PC-3 (cell line): ENCODE measurements around the gene AFAP1L2. TPM values are rescaled to one million over a fixed set of nuclear protein-coding genes. Genes with fewer than 3 reads are reported as not detected.

Experiments
- ATAC-seq: fragments of 200-7000 bp; cut with Tn5 transposase; 2 replicates; pipeline ENCODE4 v1.9.1; 2020; ENCODE audit warnings: mild to moderate bottlenecking, moderate library complexity
- BruUV-seq: library from RNA; stranded (reverse); fragments of 400-500 nt; replicated peaks from 2 replicates; lab custom pipeline; 2021; lab: Mats Ljungman, UMichigan
- CTCF ChIA-PET: fragments of 300-600 bp; sonication (Branson Sonifier 250); formaldehyde crosslinking; loops from one replicate; lab custom pipeline; 2022; ENCODE audit warnings: antibody characterized with exemption; lab: Charles Lee
- POLR2A ChIA-PET: fragments of 300-600 bp; sonication (Branson Sonifier 250); formaldehyde crosslinking; loops from one replicate; lab custom pipeline; 2022; ENCODE audit warnings: antibody characterized with exemption; ENCODE audit not compliant: unreplicated experiment; lab: Charles Lee
- DNase-seq: peaks from one replicate; pipeline ENCODE4 v3.0.0-alpha.2; 2015
- H2AFZ ChIP-seq: fragments of 300-600 bp; sonication (generic); 2 replicates; pipeline ENCODE4 v1.6.0; 2016; ENCODE audit warnings: antibody characterized with exemption, low read length
- H3F3A ChIP-seq: fragments of 300-600 bp; sonication (generic); one replicate; pipeline ENCODE4 v1.6.0; 2017; ENCODE audit warnings: antibody characterized with exemption, low read length, control low read depth, mild to moderate bottlenecking; ENCODE audit not compliant: unreplicated experiment
- H3K27ac ChIP-seq: fragments of 300-600 bp; sonication (generic); 2 replicates; pipeline ENCODE4 v1.5.1; 2016; ENCODE audit warnings: mild to moderate bottlenecking, low read length
- H3K27me3 ChIP-seq: fragments of 300-600 bp; sonication (generic); 2 replicates; pipeline ENCODE4 v1.6.1; 2016; ENCODE audit warnings: low read length, mixed read lengths
- H3K36me3 ChIP-seq: fragments of 300-600 bp; sonication (generic); 2 replicates; pipeline ENCODE4 v1.6.1; 2016; ENCODE audit warnings: low read depth, mixed run types, low read length, mixed read lengths
- H3K4me1 ChIP-seq: fragments of 300-600 bp; sonication (generic); 2 replicates; pipeline ENCODE4 v1.5.1; 2016; ENCODE audit warnings: low read length; ENCODE audit not compliant: insufficient read depth
- H3K4me2 ChIP-seq: fragments of 300-600 bp; sonication (generic); 2 replicates; pipeline ENCODE4 v1.6.0; 2016; ENCODE audit warnings: low read length
- H3K4me3 ChIP-seq: fragments of 300-600 bp; sonication (generic); 2 replicates; pipeline ENCODE4 v1.5.1; 2016; ENCODE audit warnings: mild to moderate bottlenecking, low read length, mixed read lengths
- H3K79me2 ChIP-seq: fragments of 300-600 bp; sonication (generic); 2 replicates; pipeline ENCODE4 v1.6.1; 2017; ENCODE audit warnings: low read length, mixed read lengths
- H3K9ac ChIP-seq: fragments of 300-600 bp; sonication (generic); 2 replicates; pipeline ENCODE4 v1.6.0; 2016; ENCODE audit warnings: mild to moderate bottlenecking, low read length
- H3K9me2 ChIP-seq: fragments of 300-600 bp; sonication (generic); replicated peaks from 2 replicates; pipeline ENCODE4 v1.6.1; 2016; ENCODE audit warnings: mixed run types, low read length, mixed read lengths
- H3K9me3 ChIP-seq: fragments of 300-600 bp; sonication (generic); 2 replicates; pipeline ENCODE4 v1.6.1; 2016; ENCODE audit warnings: low read length, mixed read lengths
- H4K20me1 ChIP-seq: fragments of 300-600 bp; sonication (generic); 2 replicates; pipeline ENCODE4 v1.6.1; 2016; ENCODE audit warnings: low read length, mixed read lengths
- EZH2 ChIP-seq: fragments of 300-600 bp; sonication (generic); IDR thresholded peaks from one replicate; pipeline ENCODE4 v1.6.1; 2017; ENCODE audit warnings: antibody characterized with exemption, mild to moderate bottlenecking, low read length; ENCODE audit not compliant: unreplicated experiment
- EZH2phosphoT487 ChIP-seq: fragments of 300-600 bp; sonication (generic); IDR thresholded peaks from 2 replicates; pipeline ENCODE4 v1.6.1; 2018; ENCODE audit warnings: mild to moderate bottlenecking, antibody characterized with exemption, low read length, borderline replicate concordance
- intact Hi-C: fragments of 100-400 bp; cut with micrococcal nuclease; formaldehyde crosslinking; loops from 2 replicates; pipeline ENCODE4 v1.9.0; 2023
- total RNA-seq: library from RNA; depleted of rRNA; stranded (reverse); fragments of >200 nt; gene quantifications from 2 replicates; pipeline ENCODE4 v1.2.3, GENCODE V29; 2014
- TF ChIP-seq, protein P1 (sequence below): fragments of 300-600 bp; sonication (generic); conservative IDR thresholded peaks from 2 replicates; pipeline ENCODE4 v1.5.1; 2017; ENCODE audit warnings: antibody characterized with exemption, low read depth, mild to moderate bottlenecking, low read length

AFAP1L2 gene
- total RNA-seq, 1 experiment from 2014 or later, result 0.77 TPM

- TF ChIP-seq EZH2 (no peak), EZH2phosphoT487 (no peak)
- TF ChIP-seq, protein P1, sequence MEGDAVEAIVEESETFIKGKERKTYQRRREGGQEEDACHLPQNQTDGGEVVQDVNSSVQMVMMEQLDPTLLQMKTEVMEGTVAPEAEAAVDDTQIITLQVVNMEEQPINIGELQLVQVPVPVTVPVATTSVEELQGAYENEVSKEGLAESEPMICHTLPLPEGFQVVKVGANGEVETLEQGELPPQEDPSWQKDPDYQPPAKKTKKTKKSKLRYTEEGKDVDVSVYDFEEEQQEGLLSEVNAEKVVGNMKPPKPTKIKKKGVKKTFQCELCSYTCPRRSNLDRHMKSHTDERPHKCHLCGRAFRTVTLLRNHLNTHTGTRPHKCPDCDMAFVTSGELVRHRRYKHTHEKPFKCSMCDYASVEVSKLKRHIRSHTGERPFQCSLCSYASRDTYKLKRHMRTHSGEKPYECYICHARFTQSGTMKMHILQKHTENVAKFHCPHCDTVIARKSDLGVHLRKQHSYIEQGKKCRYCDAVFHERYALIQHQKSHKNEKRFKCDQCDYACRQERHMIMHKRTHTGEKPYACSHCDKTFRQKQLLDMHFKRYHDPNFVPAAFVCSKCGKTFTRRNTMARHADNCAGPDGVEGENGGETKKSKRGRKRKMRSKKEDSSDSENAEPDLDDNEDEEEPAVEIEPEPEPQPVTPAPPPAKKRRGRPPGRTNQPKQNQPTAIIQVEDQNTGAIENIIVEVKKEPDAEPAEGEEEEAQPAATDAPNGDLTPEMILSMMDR, result no peak
- peaks cover 27% of the 10 kb centered on the region for H3K4me1 ChIP-seq
- DNase-seq, result no peak
- H3K9ac ChIP-seq, result no peak overlapping the region
- ChIA-PET CTCF (no interaction called here), POLR2A (no interaction called here)
- no peaks in the 10 kb centered on the region for H3K36me3 ChIP-seq
- H2AFZ ChIP-seq, result no peak overlapping the region
- H3K27me3 ChIP-seq, result no peaks in the 10 kb centered on the region
- H3K4me3 ChIP-seq, result no peak overlapping the region
- no peak overlapping the region for H3K27ac ChIP-seq
- intact Hi-C loops, result no loop called here
- no peak overlapping the region for H3K4me2 ChIP-seq
- H3F3A ChIP-seq, result no peaks in the 10 kb centered on the region
- no TSS peak for BruUV-seq
- H3K9me2 ChIP-seq, result no peaks in the 10 kb centered on the region
- no peaks in the 10 kb centered on the region for H3K79me2 ChIP-seq
- ATAC-seq, result no peak
- no peaks in the 10 kb centered on the region for H4K20me1 ChIP-seq
- no peaks in the 10 kb centered on the region for H3K9me3 ChIP-seq
Measured at GRCh38 chr10:114396464-114396863, 7.8 kb downstream of the AFAP1L2 start.

GRCh38 chr10:114395366-114396022, 8.8 kb downstream of the AFAP1L2 start:
- no peak overlapping the region for H3K27ac ChIP-seq
- no peaks in the 10 kb centered on the region for H3K9me2 ChIP-seq
- H3K36me3 ChIP-seq, result no peaks in the 10 kb centered on the region
- no peaks in the 10 kb centered on the region for H3K9me3 ChIP-seq
- no peak overlapping the region for H3K4me2 ChIP-seq
- intact Hi-C loops, result no loop called here
- ChIA-PET POLR2A (no interaction called here), CTCF (no interaction called here)
- peaks cover 37% of the 10 kb centered on the region for H3K4me1 ChIP-seq
- no peak overlapping the region for H3K9ac ChIP-seq
- H4K20me1 ChIP-seq, result no peaks in the 10 kb centered on the region
- no TSS peak for BruUV-seq
- no peak overlapping the region for H3K4me3 ChIP-seq
- H3F3A ChIP-seq, result no peaks in the 10 kb centered on the region
- H3K27me3 ChIP-seq, result no peaks in the 10 kb centered on the region
- no peak for ATAC-seq
- TF ChIP-seq, protein P1, result no peak
- TF ChIP-seq EZH2phosphoT487 (no peak), EZH2 (no peak)
- H2AFZ ChIP-seq, result no peak overlapping the region
- H3K79me2 ChIP-seq, result no peaks in the 10 kb centered on the region
- no peak for DNase-seq

- Histone ChIP-seq H3K9me3 (no peaks in the 10 kb centered on the region), H3K27ac (no peak overlapping the region), H3K9ac (no peak overlapping the region), H3K4me2 (no peak overlapping the region), H3F3A (no peaks in the 10 kb centered on the region), H3K27me3 (no peaks in the 10 kb centered on the region), H2AFZ (no peak overlapping the region), H3K4me1 (peaks cover 46% of the 10 kb centered on the region), H3K36me3 (no peaks in the 10 kb centered on the region), H3K9me2 (no peaks in the 10 kb centered on the region), H4K20me1 (no peaks in the 10 kb centered on the region), H3K4me3 (no peak overlapping the region), H3K79me2 (no peaks in the 10 kb centered on the region)
- ATAC-seq (no peak), DNase-seq (no peak)
- BruUV-seq, result no TSS peak
- TF ChIP-seq EZH2 (no peak), EZH2phosphoT487 (no peak)
- TF ChIP-seq, protein P1, result no peak
- intact Hi-C loops, result loop anchor here (5.0 kb wide), 1 partner anchor 37 kb away; no protein-coding TSS in a partner anchor
- ChIA-PET CTCF (no interaction called here), POLR2A (no interaction called here)
Measured at GRCh38 chr10:114394531-114394930, 9.8 kb downstream of the AFAP1L2 start.
